ENCODE data around the gene GLT1D1.
"Not testable (repeated sequence)": the region's sequence is repeated elsewhere in the genome, so short reads cannot be mapped to it uniquely, and the experiment has no call there.

GLT1D1 gene

DNA sequence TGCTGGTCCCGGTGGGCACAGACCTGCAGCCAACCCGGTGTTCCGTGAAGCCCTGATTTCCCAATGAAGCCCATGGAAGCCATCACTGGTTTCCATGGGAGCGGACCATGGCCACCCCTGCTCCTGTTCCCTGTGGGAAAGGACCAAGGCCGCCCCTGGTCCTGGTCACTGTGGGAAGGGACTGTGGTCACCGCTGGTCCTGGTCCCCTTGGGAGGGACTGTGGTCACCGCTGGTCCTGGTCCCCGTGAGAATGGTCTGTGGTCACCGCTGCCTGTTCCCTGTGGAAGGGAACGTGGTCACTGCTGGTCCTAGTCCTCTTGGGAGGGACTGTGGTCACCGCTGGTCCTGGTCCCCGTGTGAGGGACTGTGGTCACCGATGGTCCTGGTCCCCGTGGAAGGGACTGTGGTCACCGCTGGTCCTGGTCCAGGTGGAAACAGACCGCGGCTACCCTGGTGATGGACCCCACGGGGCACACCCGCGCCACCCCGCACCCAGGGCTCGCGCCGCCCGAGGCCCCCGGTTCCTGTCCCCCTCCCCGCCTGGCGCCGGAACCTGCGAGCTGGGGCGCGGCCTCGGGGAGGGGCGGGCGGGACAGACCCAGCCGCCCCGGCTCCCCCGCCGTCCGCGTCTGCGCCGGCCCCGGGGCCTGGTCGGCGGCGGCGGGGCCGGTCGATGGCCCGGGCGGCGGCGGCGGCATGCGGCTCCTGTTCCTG, at the start of gene GLT1D1:
Gene GLT1D1, plus strand, starts transcription at position 594 of the 715 bp plus-strand sequence. Its CDS starts 104 bp downstream, at position 698.
- DNase-seq (ENCODE audit: low read depth in 1 of 2, low spot score in 1 of 2): no peak

DNA sequence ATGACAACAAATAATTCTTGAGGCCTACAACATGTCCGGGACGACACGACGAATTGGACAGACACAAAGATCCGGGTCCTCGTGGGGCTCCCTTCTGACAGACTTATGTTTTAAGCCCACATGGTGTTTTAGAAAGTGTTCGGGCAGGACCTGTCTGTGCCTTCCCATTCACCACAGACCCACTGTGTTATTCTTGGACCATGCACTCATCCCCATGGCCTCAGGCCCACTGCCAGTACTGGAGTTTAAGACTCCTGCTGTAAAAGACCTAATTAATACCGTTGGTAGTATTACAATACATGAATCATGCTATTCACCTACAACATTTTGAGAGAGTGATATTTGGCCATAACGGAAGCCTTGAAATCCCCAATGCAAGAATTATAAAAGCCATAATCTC, 49.5 kb upstream of the GLT1D1 start:
- DNase-seq (ENCODE audit: low read depth in 1 of 2, low spot score in 1 of 2): no peak

DNA sequence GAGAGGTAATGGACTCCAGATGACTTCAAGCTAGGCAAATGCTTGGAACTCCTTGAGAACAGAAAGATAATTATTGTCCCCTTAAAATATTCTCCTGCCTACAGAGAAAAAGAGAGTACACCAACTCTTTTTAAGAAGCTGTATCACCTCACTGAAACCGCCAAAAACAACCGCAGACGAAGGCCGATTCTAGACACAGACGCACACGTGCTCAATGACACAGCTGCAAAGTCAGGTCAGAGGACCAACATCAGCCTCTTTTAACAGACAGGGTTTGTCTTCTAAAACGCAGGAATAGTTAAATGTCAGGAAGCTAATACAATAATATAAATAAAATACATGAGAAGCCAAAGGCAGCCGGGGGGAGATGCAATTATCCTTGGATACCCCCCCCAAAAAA, 48.5 kb upstream of the GLT1D1 start:
- DNase-seq (ENCODE audit: low read depth in 1 of 2, low spot score in 1 of 2): no peak

DNA sequence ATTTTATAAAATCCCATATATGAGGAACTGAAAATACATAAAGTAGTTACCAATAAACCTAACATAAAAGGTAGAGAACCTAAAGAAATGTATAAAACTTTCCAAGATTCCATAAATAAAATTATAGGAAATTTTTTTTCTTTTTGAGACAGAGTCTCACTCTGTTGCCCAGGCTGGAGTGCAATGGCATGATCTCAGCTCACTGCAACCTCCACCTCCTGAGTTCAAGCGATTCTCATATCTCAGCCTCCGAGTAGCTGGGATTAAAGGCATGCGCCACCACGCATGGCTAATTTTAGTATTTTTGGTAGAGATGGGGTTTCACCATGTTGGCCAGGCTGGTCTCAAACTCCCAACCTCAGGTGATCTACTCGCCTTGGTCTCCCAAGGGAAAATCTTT, 47.9 kb upstream of the GLT1D1 start:
- DNase-seq (ENCODE audit: low read depth in 1 of 2, low spot score in 1 of 2): not testable (repeated sequence)

DNA sequence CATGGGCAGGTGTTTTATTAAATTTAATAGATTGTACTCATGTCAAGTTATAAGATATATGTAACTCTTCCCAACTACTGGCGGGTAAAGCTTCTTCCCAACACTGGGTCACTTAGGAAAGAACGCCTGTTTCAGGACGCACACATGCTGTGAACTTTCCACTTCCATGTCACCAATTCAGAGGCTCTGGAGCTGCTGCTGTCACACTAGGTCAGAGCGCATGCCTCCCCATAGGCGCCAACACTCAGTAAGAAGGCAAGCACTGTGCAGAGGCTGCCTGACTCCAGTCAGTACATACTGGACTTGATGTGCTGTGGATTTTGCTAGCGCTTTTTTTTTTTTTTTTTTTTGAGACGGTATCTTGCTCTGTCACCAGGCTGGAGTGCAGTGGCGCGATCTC, 46.7 kb upstream of the GLT1D1 start:
- no peak for DNase-seq (ENCODE audit: low read depth in 1 of 2, low spot score in 1 of 2)

DNA sequence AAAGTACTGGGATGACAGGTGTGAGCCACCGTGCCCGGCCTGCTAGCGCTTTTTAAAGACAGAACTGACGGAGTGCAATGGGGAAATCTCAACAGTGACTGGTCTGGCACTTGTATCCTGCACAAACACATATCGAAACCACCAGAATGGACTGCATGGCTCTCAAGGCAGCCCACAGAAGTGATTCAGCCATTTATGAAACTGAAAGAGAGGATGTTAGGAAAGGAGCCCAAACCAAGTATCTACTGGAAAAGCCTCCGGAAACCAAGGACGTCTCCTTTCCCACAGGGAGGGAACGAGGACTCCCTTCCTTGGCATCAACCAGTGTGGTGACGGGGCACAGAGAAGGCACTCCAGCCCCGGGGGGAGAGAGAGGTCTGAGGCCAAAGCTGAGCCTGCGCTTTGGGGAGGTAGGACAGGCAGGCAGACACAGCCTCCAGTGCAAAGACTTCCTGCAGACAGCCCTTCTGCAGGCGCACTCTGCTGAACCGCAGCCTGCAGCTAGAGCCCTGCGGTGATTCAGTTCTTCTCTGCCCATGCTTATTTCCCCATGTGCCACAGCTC, 46.0 kb upstream of the GLT1D1 start:
- DNase-seq (ENCODE audit: low read depth in 1 of 2, low spot score in 1 of 2): no peak

DNA sequence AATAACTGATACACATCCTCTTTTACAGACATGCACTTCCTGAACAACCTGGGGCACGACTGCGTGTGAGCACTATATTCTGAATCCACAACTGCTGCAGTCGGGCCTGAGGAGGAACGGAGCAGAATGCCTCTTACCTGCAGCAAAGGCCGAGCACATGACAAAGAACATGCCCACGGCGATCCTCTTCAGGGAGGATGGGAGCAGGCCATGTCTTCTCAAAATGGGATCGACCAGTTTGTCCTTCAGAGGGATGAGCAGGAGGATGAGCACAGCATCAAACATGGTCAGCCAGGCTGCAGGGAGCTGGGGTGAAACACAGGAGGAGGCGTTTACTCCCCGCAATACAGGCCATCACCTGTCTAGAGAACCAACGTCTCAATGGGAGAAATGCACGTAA, 44.6 kb upstream of the GLT1D1 start:
- DNase-seq (ENCODE audit: low read depth in 1 of 2, low spot score in 1 of 2): no peak

DNA sequence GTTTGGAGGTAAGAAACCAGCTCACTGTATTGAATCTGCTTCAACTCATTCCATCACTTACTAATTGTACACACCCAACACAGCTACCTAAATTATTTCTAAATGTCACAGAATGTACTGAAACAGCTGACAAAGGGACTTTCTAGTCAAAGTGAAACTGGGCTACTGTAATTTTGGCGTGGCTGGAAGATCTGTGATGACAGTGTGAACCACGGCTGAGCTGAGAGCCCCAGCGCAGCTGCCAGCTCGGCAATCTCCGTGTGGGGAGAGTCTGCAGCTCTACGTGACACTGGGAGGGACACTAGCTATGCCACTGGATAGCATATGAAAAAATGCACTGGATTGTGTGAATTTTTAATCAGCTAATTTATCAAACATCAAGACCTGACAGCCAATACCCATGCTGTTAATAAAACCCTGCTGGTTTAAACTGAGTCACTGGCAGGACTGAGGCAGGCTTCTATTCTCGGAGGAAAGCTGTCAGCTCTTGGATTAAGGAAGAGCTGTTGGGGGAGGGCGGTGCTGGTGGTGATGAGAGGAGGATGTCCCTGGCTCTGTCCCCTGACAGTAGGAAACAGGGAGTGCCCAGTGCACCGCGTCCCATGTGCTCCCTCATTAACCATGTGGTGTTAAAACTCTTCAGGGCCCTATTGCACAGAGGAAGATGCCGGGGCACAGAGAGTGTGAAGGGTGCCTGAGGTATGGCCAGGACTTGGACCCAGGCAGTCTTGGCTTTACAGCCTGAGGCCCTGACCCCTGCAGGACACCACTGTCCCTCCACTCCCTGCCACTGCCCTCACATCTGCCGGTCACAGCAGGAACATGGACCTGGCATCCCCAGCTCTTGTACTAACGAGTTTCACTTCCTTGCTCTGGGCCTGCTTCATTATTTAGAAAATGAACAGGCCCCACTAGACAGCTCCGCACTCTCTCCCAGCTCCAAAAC, 42.8 kb upstream of the GLT1D1 start:
- no peak for DNase-seq (ENCODE audit: low read depth in 1 of 2, low spot score in 1 of 2)

DNA sequence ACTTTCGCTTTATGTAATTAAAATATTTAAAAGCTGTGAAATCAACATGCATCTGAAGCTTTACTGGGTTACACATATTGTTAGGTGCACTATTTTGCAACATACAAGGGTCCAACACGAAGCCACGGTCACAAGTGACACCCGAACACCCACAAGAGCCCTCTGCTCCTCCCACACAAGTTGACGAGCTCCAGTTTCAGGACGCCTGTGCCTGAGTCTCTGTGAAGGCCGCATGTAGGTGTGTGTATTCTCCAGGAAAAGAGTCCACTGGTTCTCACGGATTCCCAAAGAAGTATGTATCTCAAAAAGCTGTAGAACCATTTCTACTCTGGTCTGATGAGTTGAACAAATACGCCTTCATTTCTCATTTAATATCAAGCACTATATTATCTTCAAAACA, 41.5 kb upstream of the GLT1D1 start:
- DNase-seq (ENCODE audit: low read depth in 1 of 2, low spot score in 1 of 2): no peak

DNA sequence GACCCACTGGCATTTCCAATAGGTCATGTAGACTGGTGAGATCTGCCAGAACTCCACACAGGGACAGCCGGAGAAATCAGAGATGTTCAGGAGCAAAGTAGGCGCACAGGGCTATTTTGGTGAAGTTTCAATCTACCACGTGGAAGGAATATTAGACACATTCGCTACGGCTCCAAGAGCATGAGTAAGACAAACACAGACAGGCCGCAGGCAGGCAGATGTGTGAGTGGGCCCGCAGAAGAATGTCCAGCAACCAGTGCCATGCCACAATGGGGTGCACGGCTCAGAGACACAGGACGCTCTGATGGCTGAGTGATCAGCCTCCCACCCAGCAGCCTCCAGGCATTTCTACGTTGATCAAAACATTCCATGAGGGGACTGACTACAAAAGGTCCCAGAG, 39.9 kb upstream of the GLT1D1 start:
- DNase-seq (ENCODE audit: low read depth in 1 of 2, low spot score in 1 of 2): no peak

DNA sequence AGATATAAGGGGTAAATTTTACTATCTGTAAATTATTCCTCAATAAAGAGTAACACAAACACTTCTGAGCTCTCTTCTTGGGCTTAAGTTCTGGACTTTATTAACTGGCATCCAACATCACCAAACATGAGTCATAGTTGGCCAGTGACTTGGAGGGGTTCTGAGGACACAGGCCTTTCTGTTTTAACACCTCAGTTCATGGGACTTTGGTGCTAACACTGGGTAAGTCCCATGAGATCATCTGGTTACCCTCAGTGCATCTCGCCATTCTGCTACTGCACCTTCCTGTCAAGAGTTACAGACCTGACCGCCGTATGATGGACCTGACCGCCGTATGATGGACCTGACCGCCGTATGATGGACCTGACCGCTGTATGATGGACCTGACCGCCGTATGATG, 39.4 kb upstream of the GLT1D1 start:
- no peak for DNase-seq (ENCODE audit: low read depth in 1 of 2, low spot score in 1 of 2)

DNA sequence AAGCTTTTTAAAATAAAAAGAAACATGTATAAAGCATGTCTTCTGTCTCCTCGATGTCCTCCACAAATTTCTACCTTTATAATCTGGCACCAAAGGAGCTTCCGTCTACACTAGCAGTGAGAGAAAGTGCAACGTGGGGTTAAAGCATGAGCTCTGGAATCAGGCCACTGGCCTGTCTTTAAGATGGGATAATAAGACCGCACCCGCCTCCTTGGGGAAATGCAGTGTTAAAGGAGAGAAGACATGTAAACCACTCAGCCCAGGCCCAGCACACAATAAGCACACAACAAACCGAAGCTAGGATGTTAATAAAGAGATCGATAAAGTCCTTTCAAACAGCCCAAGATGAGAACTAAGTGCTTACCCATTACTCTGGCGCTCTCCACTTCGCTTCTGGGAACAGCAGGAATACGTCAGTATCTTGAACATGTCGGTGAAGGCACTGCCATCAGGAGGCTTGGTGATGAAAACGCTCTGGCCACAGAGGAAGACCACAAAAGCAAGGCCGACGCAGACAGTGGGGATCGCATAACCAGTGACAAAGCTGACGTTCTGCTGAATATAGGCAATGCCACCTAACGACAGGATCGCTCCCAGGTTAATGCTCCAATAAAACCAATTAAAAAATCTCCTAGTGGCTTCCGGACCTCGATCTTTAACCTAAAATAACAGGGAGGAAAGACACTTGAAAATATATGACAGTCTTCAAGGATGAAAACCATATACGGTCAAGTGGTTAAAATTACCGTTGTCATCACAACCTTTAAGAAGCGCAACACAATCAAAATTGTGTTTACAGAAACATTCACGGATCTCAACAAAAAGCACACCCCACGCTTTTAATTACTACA, 38.6 kb upstream of the GLT1D1 start:
- DNase-seq (ENCODE audit: low read depth in 1 of 2, low spot score in 1 of 2): no peak

DNA sequence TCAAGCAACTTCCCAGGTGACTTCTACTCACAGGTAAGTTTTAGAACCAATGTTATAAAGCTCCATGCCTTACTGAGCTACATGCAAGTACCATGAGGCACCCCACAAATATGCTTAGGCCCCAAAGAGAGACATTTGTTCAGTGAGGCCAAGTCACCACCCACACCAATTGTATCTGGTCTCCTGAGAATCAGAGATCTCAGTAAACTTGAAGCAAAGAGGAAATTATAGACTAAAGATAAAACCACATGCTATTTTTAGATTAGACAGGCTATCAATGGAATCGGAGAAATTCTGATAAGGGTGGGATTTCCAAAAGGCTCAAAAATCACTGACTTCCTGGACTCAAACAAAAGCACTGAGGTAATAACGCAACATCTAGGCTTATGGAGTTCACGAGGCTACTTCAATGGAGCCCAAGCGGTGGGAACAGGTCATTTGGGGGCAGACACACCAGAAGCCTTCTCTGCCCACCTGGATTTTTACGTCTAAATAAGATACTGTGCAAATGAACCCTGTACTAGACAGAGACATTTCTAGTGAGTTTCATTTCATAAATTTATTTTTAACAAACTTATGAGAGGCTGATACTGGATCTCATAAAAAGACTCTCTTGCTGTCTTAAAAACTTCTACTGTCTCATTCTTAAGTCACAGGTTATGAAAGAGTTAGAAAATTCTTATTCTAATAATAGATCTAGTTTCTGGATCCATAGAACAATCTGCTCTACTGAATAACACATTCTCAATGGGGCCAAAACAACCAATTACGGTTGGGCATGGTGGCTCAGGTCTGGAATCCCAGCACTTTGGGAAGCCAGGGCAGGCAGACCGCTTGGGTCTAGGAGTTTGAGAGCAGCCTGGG, 37.3 kb upstream of the GLT1D1 start:
- DNase-seq (ENCODE audit: low read depth in 1 of 2, low spot score in 1 of 2): no peak

DNA sequence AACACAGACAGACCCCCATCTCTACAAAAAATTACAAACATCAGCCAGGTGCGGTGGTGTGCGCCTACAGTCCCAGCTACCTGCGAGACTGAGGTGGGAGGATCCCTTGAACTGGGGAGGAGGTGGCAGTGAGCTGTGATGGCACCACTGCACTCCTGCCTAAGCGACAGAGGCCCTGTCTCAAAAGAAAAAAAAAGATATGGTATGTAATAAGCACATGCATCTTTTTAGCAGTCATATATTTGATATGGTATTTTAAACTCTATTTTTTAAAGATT, 36.7 kb upstream of the GLT1D1 start:
- no peak for DNase-seq (ENCODE audit: low read depth in 1 of 2, low spot score in 1 of 2)

DNA sequence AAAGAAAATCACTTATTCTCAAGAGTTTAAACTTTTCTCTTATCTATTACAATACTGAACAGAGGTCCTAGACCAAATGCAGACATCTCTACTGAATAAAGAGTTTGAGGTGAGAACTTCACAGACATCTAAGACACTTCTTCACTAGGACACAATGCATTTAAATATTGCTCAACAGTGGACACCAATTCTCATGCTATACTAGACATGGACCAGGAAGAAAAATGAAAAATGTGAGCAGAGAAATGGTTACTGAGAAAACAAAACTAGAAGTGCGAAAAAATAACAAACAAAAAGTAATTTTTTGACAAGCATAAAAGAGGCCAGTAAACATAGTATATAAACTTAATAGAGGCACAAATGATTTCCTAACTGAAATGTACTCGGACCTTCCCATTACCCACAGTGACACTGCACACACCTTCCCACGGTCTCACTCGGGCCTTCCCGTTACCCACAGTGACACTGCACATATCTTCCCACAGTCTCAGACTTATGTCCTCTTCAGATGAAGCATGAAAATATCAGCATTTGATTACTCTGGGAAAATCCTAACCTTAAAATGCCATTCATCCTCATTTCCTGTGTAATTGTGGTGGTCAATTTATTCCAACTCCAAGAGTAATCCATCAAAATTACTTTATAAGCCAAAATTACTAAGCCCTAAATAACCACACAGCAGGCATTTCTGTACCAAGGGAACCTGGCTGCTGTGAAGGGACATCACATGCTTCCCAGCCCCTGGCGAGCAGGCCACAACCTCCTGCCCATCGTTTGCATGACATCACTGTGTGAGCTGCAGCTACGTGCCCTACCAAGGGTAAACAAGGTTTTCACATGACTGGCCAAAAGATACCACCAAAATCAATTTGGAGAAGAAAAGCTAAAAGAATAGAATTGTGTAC, 35.9 kb upstream of the GLT1D1 start:
- no peak for DNase-seq (ENCODE audit: low read depth in 1 of 2, low spot score in 1 of 2)

DNA sequence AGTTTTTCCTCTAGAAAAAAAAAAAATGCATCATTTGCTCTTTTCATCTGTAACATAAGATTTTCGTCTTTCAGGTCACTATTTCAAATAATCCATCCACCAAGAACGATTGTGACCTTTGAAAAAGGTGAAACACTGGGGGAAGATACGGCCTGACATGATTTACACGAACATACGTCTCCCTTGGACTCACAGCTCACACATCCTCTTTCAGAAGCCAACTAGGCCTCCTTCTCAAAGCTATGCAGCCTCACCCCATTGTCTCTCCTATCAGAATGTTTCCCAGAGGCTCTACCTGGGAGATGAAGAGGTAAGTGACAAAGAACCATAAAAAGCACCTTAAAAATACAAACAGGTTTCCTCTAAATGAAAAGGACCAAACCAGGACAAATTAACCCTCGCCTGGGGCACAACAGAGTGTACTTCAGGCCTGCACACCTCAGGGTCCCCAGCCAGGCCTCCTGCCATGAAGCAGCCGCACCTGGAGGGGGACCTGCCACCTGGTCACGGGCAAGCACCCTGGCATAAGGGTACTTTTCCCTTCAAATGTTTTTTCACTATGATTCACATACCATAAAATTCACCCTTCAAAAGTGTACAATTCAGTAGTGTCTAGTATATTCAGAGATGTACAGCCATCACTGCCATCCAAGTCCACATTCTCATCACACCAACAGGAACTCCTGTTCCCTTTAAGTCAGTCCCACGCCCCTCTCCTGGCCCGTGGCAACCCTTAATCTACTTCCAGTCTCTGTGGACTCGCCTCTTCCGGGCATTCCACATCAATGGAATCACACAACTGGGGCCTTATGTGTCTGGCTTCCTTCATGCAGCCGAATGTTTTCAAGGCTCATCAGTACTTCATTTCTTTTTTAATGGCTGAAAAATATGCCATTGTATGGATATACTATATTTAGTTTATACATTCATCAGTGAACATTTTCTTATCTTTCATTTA, 34.9 kb upstream of the GLT1D1 start:
- no peak for DNase-seq (ENCODE audit: low read depth in 1 of 2, low spot score in 1 of 2)

DNA sequence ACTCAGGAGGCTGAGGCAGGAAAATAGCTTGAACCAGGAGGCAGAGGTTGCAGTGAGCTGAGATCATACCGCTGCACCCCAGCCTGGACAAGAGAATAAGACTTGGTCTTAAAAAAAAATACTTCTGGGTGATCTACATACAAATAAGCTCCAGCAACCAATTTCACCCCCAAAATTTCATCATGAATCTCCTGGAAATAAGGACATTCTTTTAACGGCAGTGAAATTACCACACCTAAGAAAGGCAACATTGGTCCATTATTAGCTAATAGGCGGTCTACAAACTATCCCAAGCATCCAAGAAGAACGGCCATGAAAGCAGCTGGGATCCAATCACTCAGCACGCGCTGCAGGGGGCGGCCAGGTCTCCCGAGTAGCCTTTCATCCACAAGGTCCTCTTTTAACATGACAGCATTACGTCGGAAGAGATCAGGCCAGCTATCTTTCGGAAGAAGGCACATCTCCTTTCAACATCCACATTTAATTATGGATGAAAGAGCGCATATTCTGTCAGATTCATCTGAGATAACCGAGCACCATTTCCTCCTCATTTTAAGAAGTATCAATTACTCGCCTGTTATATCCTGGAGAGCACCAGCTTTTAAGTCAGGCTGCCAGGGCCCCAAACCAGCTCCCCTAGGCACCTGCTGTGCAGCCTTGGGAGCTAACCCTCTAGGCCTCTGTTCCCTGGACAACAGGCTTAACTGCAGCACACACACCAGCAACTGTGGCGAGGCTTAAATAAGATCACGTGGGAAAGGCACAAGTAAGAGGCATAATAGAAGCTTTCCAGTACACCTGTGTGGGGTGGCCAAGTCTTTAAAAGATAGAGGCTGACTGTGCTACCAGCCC, 33.8 kb upstream of the GLT1D1 start:
- DNase-seq (ENCODE audit: low read depth in 1 of 2, low spot score in 1 of 2): no peak
